ENCODE results near the gene FMN1. TPM values are rescaled to one million over a fixed set of nuclear protein-coding genes. Genes with fewer than 3 reads are reported as not detected.

Gene FMN1
- polyA plus RNA-seq, 2 donors = 1.0 to 2.1 TPM

DNA sequence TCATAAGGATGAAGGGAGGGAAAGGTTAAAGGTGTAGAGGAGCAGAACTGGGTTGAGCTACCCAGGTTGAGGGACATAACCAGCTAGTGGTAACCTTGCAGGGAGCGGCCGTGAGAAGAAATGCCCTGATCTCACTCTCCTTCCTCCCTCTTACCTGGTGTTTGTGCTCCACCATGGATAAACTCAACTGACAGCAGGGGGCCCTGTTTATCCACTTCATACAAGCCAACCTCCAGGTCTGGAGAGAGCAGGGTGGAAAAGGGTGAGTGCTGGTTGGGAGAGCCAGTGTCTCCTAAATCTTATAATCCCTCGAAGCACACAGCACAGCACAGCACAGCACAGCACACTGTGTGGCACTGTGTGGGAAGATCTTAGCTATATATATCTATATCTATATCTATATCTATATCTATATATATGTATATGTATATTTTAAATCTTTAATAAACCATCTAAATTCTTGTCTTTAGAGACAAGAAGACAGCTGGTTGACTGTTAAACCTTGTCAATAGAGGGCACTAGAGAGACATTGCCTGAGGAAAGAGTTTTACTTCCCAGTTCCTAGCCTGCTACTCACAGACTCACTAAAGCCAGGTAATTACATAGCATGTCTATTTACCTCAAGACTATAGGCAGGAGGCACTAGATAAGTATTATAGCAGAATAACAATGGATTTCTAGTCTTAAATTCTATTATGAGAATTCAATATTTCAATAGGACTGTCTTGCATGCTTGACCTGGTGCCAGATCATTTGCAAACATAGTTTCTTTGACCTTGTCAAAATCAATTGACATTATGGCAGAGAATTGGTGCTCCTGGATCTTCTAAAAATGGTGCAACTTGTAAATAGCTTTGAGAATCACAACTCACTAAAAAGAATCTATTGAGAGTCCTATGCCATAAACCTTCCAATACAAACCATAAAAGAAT is 21.7 kb upstream of the FMN1 start:
- Histone ChIP-seq H3K27ac (ENCODE audit: low read depth in 2 of 2, low read length in 1 of 2) (no peak overlapping the region), H3K36me3 (ENCODE audit: control insufficient read depth in 2 of 2, insufficient read depth in 2 of 2, low read length in 1 of 2) (no peaks in the 10 kb centered on the region)
- WGBS, 2 donors = 96 to 97% methylated on average over 3 of the region's 3 CpGs

DNA sequence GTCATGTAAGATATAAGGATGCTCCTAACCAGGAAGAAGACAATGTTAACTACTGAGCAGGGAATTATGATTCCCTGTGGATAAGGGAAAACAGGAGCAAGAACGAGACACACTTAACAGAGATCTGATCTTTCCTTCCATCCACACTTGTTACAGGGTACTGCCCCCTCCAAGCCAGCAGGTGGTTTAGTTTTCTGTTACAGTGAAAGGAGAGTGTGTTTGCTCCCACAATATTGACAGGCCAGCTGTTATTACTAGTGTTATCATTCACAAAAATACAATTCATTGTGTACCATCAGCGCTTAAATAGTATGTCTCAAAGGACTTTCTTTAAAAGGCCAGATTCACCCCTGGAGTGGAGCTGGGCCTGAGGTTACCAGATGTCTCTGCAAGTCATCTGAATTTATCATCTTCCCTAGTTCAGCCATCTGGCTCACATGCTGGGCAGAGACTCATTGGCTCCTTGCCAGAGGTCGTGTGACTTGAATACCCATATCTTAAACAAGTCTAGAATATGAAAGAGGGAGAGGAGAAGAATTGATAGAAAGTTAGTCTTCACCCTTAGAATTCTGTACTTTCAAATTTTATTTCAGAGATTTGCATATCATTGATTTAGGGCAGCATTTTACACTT is 16.8 kb upstream of the FMN1 start:
- H3K4me1 ChIP-seq (ENCODE audit: control insufficient read depth in 2 of 2, insufficient read depth in 2 of 2, low read length in 1 of 2) = no peaks in the 10 kb centered on the region
- 55 to 59% methylated on average over 3 of the region's 3 CpGs for WGBS, 2 donors
- H3K27ac ChIP-seq (ENCODE audit: low read depth in 2 of 2, low read length in 1 of 2) = no peak overlapping the region
- H3K27me3 ChIP-seq (ENCODE audit: control insufficient read depth in 1 of 2, insufficient read depth in 2 of 2, low read length in 2 of 2) = peaks cover 0 to 2% of the 10 kb centered on the region in 2 donors
- H3K4me3 ChIP-seq (ENCODE audit: low read depth in 1 of 2, low read length in 2 of 2) = no peak overlapping the region
- no peaks in the 10 kb centered on the region for H3K9me3 ChIP-seq (ENCODE audit: control insufficient read depth in 2 of 2, insufficient read depth in 1 of 2, low read depth in 1 of 2, low read length in 1 of 2)
- no peaks in the 10 kb centered on the region for H3K36me3 ChIP-seq (ENCODE audit: control insufficient read depth in 2 of 2, insufficient read depth in 2 of 2, low read length in 1 of 2)

More for the DNA sequence above, 21.7 kb upstream of the FMN1 start:
- Histone ChIP-seq H3K9me3 (ENCODE audit: control insufficient read depth in 2 of 2, insufficient read depth in 1 of 2, low read depth in 1 of 2, low read length in 1 of 2) (no peaks in the 10 kb centered on the region), H3K27me3 (ENCODE audit: control insufficient read depth in 1 of 2, insufficient read depth in 2 of 2, low read length in 2 of 2) (no peaks in the 10 kb centered on the region), H3K4me3 (ENCODE audit: low read depth in 1 of 2, low read length in 2 of 2) (no peak overlapping the region), H3K4me1 (ENCODE audit: control insufficient read depth in 2 of 2, insufficient read depth in 2 of 2, low read length in 1 of 2) (no peaks in the 10 kb centered on the region)

DNA sequence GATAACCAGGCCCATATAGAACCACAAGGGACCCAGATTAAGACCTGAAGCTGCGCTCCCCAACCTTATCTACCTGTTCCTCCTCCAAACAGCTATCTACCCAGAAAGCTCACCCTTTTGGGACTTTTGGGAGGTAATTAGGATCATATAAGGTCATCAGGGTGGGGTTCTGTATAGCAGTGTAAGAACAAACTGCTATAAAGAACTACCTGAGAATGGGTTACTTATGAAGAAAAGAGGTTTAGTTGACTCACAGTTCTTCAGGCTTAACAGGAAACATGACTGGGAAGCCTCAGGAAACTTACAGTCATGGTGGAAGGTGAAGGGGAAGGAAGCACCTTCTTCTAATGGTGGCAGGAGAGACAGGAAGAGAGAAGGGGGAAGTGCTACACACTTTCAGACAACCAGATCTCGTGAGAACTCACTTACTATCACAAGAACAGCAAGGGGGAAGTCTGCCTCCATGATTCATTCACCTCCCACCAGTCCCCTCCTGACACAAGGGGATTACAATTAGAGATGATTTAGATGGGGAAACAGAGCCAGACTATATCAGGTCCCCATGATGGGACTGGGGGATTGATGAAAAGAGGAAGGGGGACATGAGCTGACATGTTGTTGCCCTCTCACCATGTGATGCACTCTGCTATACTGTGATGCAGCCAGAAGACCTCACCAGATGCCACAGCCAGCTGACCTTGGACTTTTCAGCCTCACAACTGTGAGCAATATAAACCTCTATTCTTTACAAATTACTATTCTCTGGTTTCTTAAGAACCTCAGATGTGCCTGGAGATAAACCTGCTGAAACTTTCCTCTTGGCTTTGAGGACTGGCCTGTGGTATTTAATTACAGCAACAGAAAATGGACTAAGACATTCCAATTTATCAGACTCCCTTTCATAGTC is 15.3 kb upstream of the FMN1 start:
- Histone ChIP-seq H3K4me3 (ENCODE audit: low read depth in 1 of 2, low read length in 2 of 2) (no peak overlapping the region), H3K4me1 (ENCODE audit: control insufficient read depth in 2 of 2, insufficient read depth in 2 of 2, low read length in 1 of 2) (no peaks in the 10 kb centered on the region), H3K36me3 (ENCODE audit: control insufficient read depth in 2 of 2, insufficient read depth in 2 of 2, low read length in 1 of 2) (no peaks in the 10 kb centered on the region), H3K27ac (ENCODE audit: low read depth in 2 of 2, low read length in 1 of 2) (no peak overlapping the region), H3K27me3 (ENCODE audit: control insufficient read depth in 1 of 2, insufficient read depth in 2 of 2, low read length in 2 of 2) (peaks cover 0 to 4% of the 10 kb centered on the region in 2 donors), H3K9me3 (ENCODE audit: control insufficient read depth in 2 of 2, insufficient read depth in 1 of 2, low read depth in 1 of 2, low read length in 1 of 2) (no peaks in the 10 kb centered on the region)
- 69 to 84% methylated on average over 2 of the region's 2 CpGs for WGBS, 2 donors

DNA sequence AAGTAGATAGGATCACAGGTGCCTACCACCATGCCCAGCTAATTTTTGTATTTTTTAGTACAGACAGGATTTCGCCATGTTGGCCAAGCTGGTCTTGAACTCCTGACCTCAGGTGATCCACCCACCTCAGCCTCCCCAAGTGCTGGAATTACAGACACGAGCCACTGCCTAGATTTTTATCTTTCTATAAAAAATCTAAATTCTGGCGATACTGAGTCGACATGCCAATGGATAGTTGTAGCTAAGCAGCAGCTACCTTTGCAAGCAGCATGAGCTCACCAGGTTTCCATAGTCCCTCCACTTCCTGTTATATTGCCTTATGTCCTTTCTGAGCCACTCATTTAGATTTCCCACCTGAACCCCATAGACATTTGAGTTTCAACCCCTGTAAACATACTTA is 13.1 kb upstream of the FMN1 start:
- no peaks in the 10 kb centered on the region for H3K36me3 ChIP-seq (ENCODE audit: control insufficient read depth in 2 of 2, insufficient read depth in 2 of 2, low read length in 1 of 2)
- no peak overlapping the region for H3K27ac ChIP-seq (ENCODE audit: low read depth in 2 of 2, low read length in 1 of 2)
- H3K27me3 ChIP-seq (ENCODE audit: control insufficient read depth in 1 of 2, insufficient read depth in 2 of 2, low read length in 2 of 2) = peaks cover 0 to 4% of the 10 kb centered on the region in 2 donors
- no peak overlapping the region for H3K4me3 ChIP-seq (ENCODE audit: low read depth in 1 of 2, low read length in 2 of 2)
- no peaks in the 10 kb centered on the region for H3K4me1 ChIP-seq (ENCODE audit: control insufficient read depth in 2 of 2, insufficient read depth in 2 of 2, low read length in 1 of 2)
- 82 to 92% methylated on average over 4 of the region's 4 CpGs for WGBS, 2 donors
- no peaks in the 10 kb centered on the region for H3K9me3 ChIP-seq (ENCODE audit: control insufficient read depth in 2 of 2, insufficient read depth in 1 of 2, low read depth in 1 of 2, low read length in 1 of 2)

DNA sequence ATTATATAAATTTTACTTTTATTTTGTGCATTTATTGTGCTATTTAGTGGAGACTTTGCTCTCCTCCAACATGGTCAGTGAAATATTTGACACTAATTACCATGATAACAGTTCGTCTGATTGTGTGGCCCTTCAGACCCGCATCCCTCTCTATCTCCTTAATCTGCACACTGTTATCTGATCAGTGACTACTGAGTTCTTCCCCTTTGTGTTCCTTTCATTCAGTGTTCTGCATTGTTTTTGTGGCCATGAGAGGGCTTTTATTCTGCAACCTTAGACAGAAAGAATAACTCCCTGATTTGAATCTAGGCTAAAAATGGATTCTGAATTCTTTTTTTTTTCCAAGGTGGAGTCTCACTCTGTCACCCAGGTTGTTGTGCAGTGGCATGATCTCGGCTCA is 11.9 kb upstream of the FMN1 start:
- Histone ChIP-seq H3K4me1 (ENCODE audit: control insufficient read depth in 2 of 2, insufficient read depth in 2 of 2, low read length in 1 of 2) (no peaks in the 10 kb centered on the region), H3K4me3 (ENCODE audit: low read depth in 1 of 2, low read length in 2 of 2) (no peak overlapping the region), H3K9me3 (ENCODE audit: control insufficient read depth in 2 of 2, insufficient read depth in 1 of 2, low read depth in 1 of 2, low read length in 1 of 2) (no peaks in the 10 kb centered on the region), H3K36me3 (ENCODE audit: control insufficient read depth in 2 of 2, insufficient read depth in 2 of 2, low read length in 1 of 2) (no peaks in the 10 kb centered on the region), H3K27ac (ENCODE audit: low read depth in 2 of 2, low read length in 1 of 2) (no peak overlapping the region), H3K27me3 (ENCODE audit: control insufficient read depth in 1 of 2, insufficient read depth in 2 of 2, low read length in 2 of 2) (peaks cover 0 to 4% of the 10 kb centered on the region in 2 donors)
- 66 to 70% methylated on average over 3 of the region's 3 CpGs for WGBS, 2 donors

DNA sequence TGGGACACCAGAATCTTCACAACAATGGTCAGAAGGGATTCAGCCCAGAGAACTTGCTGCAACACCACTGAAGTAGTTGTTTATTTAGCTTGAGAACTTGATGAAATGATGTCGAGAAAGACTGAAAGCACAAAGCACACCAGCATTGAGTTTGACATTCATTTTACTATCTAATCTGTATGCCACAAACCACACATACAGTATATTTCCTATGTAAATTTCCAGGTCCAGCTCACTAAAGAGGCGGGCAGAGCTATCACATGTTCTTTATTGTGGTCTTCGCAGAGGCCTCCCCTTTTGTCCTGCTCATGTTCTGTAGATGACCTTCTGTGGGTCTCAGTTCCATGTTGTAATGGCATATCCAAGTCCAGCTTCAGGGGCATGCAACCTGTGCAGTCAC is 10.4 kb upstream of the FMN1 start:
- Histone ChIP-seq H3K4me3 (ENCODE audit: low read depth in 1 of 2, low read length in 2 of 2) (no peak overlapping the region), H3K27ac (ENCODE audit: low read depth in 2 of 2, low read length in 1 of 2) (no peak overlapping the region), H3K27me3 (ENCODE audit: control insufficient read depth in 1 of 2, insufficient read depth in 2 of 2, low read length in 2 of 2) (peaks cover 0 to 10% of the 10 kb centered on the region in 2 donors), H3K4me1 (ENCODE audit: control insufficient read depth in 2 of 2, insufficient read depth in 2 of 2, low read length in 1 of 2) (no peaks in the 10 kb centered on the region), H3K36me3 (ENCODE audit: control insufficient read depth in 2 of 2, insufficient read depth in 2 of 2, low read length in 1 of 2) (no peaks in the 10 kb centered on the region), H3K9me3 (ENCODE audit: control insufficient read depth in 2 of 2, insufficient read depth in 1 of 2, low read depth in 1 of 2, low read length in 1 of 2) (no peaks in the 10 kb centered on the region)
- WGBS, 2 donors = 79 to 85% methylated on average over 3 of the region's 3 CpGs

DNA sequence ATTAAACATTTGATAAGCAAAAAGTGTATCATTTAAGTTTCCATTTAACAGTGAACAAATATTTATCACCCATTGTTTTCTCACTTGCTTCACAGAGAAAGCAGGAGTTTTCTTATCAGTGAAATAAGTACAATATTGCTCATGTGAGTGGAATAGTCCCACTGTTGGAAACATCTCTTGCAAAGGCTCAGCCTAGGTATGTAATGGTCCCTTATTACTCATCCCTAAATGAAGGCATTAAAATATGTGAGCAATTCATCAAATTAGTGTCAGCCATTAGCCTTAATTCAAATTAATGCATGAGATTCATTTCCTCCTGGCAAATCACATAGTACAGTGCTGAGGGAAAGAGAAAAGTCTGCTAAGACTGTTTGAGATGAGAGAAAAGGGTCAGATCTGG is 9.6 kb upstream of the FMN1 start:
- H3K36me3 ChIP-seq (ENCODE audit: control insufficient read depth in 2 of 2, insufficient read depth in 2 of 2, low read length in 1 of 2) = no peaks in the 10 kb centered on the region
- no peak overlapping the region for H3K27ac ChIP-seq (ENCODE audit: low read depth in 2 of 2, low read length in 1 of 2)
- H3K9me3 ChIP-seq (ENCODE audit: control insufficient read depth in 2 of 2, insufficient read depth in 1 of 2, low read depth in 1 of 2, low read length in 1 of 2) = no peaks in the 10 kb centered on the region
- H3K27me3 ChIP-seq (ENCODE audit: control insufficient read depth in 1 of 2, insufficient read depth in 2 of 2, low read length in 2 of 2) = peaks cover 0 to 14% of the 10 kb centered on the region in 2 donors
- no peaks in the 10 kb centered on the region for H3K4me1 ChIP-seq (ENCODE audit: control insufficient read depth in 2 of 2, insufficient read depth in 2 of 2, low read length in 1 of 2)
- no peak overlapping the region for H3K4me3 ChIP-seq (ENCODE audit: low read depth in 1 of 2, low read length in 2 of 2)

DNA sequence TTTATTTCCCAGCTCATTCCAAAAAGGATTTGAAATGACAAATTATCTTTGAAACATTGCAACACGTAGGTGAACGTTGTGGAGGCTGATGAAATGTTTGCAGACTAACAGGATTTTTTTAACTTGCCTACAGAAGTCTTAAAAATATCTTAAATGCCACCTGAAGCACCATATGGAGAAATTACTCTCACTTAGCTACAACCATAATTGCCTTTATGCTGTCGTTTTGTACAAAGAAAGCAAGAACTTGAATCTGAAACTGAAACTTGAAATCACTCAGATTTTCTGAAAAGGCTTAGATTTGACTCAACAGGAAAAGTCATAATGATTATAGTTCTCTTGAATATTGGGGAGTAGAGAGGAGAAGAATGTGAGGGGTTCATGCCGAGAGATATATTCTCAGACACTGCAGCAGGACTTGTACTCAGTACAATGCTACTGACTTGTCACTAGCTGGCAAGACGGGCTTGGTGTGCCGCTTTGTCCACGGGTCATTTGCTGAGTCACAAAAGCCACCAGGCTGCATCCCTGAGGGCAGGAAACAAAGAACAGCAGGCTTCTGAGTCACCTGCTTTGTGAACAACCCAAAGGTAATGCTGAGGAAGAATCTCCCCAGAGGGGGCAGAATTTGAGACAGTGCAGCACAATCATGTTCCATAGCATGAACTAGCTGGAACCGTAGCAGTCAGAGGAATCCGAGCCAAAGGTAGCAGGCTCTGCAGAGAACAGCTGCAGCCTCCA is 7.1 kb upstream of the FMN1 start:
- Histone ChIP-seq H3K4me3 (ENCODE audit: low read depth in 1 of 2, low read length in 2 of 2) (peak overlapping the region in 1 of 2 donors; percentile 15), H3K27ac (ENCODE audit: low read depth in 2 of 2, low read length in 1 of 2) (peak overlapping the region in 1 of 2 donors; percentile 24), H3K27me3 (ENCODE audit: control insufficient read depth in 1 of 2, insufficient read depth in 2 of 2, low read length in 2 of 2) (peaks cover 0 to 16% of the 10 kb centered on the region in 2 donors), H3K4me1 (ENCODE audit: control insufficient read depth in 2 of 2, insufficient read depth in 2 of 2, low read length in 1 of 2) (no peaks in the 10 kb centered on the region), H3K36me3 (ENCODE audit: control insufficient read depth in 2 of 2, insufficient read depth in 2 of 2, low read length in 1 of 2) (no peaks in the 10 kb centered on the region), H3K9me3 (ENCODE audit: control insufficient read depth in 2 of 2, insufficient read depth in 1 of 2, low read depth in 1 of 2, low read length in 1 of 2) (no peaks in the 10 kb centered on the region)
- WGBS, 2 donors = 19 to 23% methylated on average over 9 of the region's 9 CpGs

DNA sequence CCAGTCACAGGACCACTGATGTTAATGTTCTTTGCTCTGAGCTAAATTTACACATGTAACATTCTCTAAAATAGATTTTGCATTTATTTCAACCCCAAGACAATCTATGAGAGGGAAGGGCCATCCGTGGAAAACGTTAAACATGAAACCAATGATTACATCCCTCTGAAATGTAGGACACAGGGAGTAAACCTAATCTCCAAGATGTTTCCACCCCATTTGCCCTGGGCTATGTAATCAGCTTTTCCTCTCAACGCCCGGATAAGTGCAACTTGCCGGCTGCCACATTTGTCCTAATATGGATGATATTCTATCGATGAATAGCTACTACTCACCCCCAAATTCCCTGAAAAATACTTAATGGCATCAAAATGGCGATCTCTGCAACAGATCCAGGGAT is 6.4 kb upstream of the FMN1 start:
- WGBS, 2 donors = 57 to 67% methylated on average over 7 of the region's 7 CpGs
- Histone ChIP-seq H3K4me1 (ENCODE audit: control insufficient read depth in 2 of 2, insufficient read depth in 2 of 2, low read length in 1 of 2) (no peaks in the 10 kb centered on the region), H3K27me3 (ENCODE audit: control insufficient read depth in 1 of 2, insufficient read depth in 2 of 2, low read length in 2 of 2) (peaks cover 0 to 16% of the 10 kb centered on the region in 2 donors), H3K9me3 (ENCODE audit: control insufficient read depth in 2 of 2, insufficient read depth in 1 of 2, low read depth in 1 of 2, low read length in 1 of 2) (no peaks in the 10 kb centered on the region), H3K27ac (ENCODE audit: low read depth in 2 of 2, low read length in 1 of 2) (no peak overlapping the region), H3K4me3 (ENCODE audit: low read depth in 1 of 2, low read length in 2 of 2) (no peak overlapping the region), H3K36me3 (ENCODE audit: control insufficient read depth in 2 of 2, insufficient read depth in 2 of 2, low read length in 1 of 2) (no peaks in the 10 kb centered on the region)

All from esophagus (tissue), 2 donors.